ENCODE data around the gene GREB1L.
"Not testable (repeated sequence)": the region's sequence is repeated elsewhere in the genome, so short reads cannot be mapped to it uniquely, and the experiment has no call there.

The GREB1L gene

GRCh38 chr18:21366896-21367295, 124.9 kb downstream of the GREB1L start:
- no peak for DNase-seq (ENCODE audit: low read depth in 2 of 2)
- no peak for TF ChIP-seq CTCF (IDR thresholded peaks at IDR 0.05; ENCODE audit: low read depth, low read length)
- no peak overlapping the region for H3K4me3 ChIP-seq (replicated peaks in 1 of 2; ENCODE audit: low read depth in 2 of 2, low read length in 2 of 2)

- TF ChIP-seq CTCF (IDR thresholded peaks at IDR 0.05; ENCODE audit: low read depth, low read length): no peak
- DNase-seq (ENCODE audit: low read depth in 2 of 2): peak in 1 of 2 donors; percentile 20
- H3K4me3 ChIP-seq (replicated peaks in 1 of 2; ENCODE audit: low read depth in 2 of 2, low read length in 2 of 2): no peak overlapping the region
These were observed 127.1 kb downstream of the GREB1L start for GRCh38 chr18:21369146-21369545.

GRCh38 chr18:21369597-21369996, 127.6 kb downstream of the GREB1L start:
- not testable (repeated sequence) for DNase-seq (ENCODE audit: low read depth in 2 of 2); H3K4me3 ChIP-seq (replicated peaks in 1 of 2; ENCODE audit: low read depth in 2 of 2, low read length in 2 of 2)

- no peak overlapping the region for H3K4me3 ChIP-seq (replicated peaks in 1 of 2; ENCODE audit: low read depth in 2 of 2, low read length in 2 of 2)
- no peak for TF ChIP-seq CTCF (IDR thresholded peaks at IDR 0.05; ENCODE audit: low read depth, low read length)
- no peak for DNase-seq (ENCODE audit: low read depth in 2 of 2)
These were observed 141.0 kb downstream of the GREB1L start for GRCh38 chr18:21383031-21383430.

GRCh38 chr18:21386523-21387240, 144.7 kb downstream of the GREB1L start:
- no peak for TF ChIP-seq CTCF (IDR thresholded peaks at IDR 0.05; ENCODE audit: low read depth, low read length)
- no peak for DNase-seq (ENCODE audit: low read depth in 2 of 2)
- no peak overlapping the region for H3K4me3 ChIP-seq (replicated peaks in 1 of 2; ENCODE audit: low read depth in 2 of 2, low read length in 2 of 2)

- no peak overlapping the region for H3K4me3 ChIP-seq (replicated peaks in 1 of 2; ENCODE audit: low read depth in 2 of 2, low read length in 2 of 2)
- no peak for TF ChIP-seq CTCF (IDR thresholded peaks at IDR 0.05; ENCODE audit: low read depth, low read length)
- DNase-seq (ENCODE audit: low read depth in 2 of 2): no peak
These were observed 145.9 kb downstream of the GREB1L start for GRCh38 chr18:21387886-21388285.

GRCh38 chr18:21389283-21389682, 147.3 kb downstream of the GREB1L start:
- no peak overlapping the region for H3K4me3 ChIP-seq (replicated peaks in 1 of 2; ENCODE audit: low read depth in 2 of 2, low read length in 2 of 2)
- no peak for TF ChIP-seq CTCF (IDR thresholded peaks at IDR 0.05; ENCODE audit: low read depth, low read length)
- no peak for DNase-seq (ENCODE audit: low read depth in 2 of 2)
